Kidney (tissue), 14 donors: Measurements from ENCODE around the gene C11orf42. TPM values are rescaled to one million over a fixed set of nuclear protein-coding genes. Genes with fewer than 3 reads are reported as not detected.

Experiments
- DNase-seq, 5 donors: peaks; one replicate each; pipeline ENCODE4 v3.0.0-alpha.2; 2013 to 2020
- FAIRE-seq: peaks from 2 replicates; lab custom pipeline; 2012; peaks lifted over from hg19 to GRCh38; lab: Jason Lieb, UNC
- H3K27ac ChIP-seq, 2 donors: one replicate each; pipeline ENCODE4 v1.7.0; 2013; ENCODE audit warnings: low read depth in 2 of 2, low read length in 2 of 2, inconsistent platforms in 1 of 2
- H3K27me3 ChIP-seq: one replicate; pipeline ENCODE4 v1.7.1; 2013; ENCODE audit warnings: low read length, inconsistent platforms; ENCODE audit not compliant: control insufficient read depth, insufficient read depth
- H3K36me3 ChIP-seq, 3 donors: one replicate each; pipeline versions ENCODE4 v1.7.0 to v1.7.1; 2013; ENCODE audit warnings: low read length in 3 of 3, control low read depth in 1 of 3, inconsistent platforms in 1 of 3; ENCODE audit not compliant: insufficient read depth in 3 of 3, control insufficient read depth in 2 of 3
- H3K4me1 ChIP-seq, 3 donors: one replicate each; pipeline versions ENCODE4 v1.7.0 to v1.7.1; 2013; ENCODE audit warnings: low read length in 3 of 3, inconsistent platforms in 1 of 3, low read depth in 1 of 3; ENCODE audit not compliant: control insufficient read depth in 2 of 3, insufficient read depth in 2 of 3
- H3K4me3 ChIP-seq, 3 donors: one replicate each; pipeline versions ENCODE4 v1.7.0 to v1.8.1; 2013; ENCODE audit warnings: low read length in 3 of 3, control low read depth in 1 of 3, inconsistent platforms in 1 of 3
- H3K9ac ChIP-seq, 3 donors: one replicate each; pipeline versions ENCODE4 v1.7.0 to v1.7.1; 2013; ENCODE audit warnings: low read length in 3 of 3, control low read depth in 1 of 3, inconsistent platforms in 1 of 3
- H3K9me3 ChIP-seq, 3 donors: one replicate each; pipeline versions ENCODE4 v1.7.0 to v1.7.1; 2013; ENCODE audit warnings: low read length in 3 of 3, control low read depth in 1 of 3, inconsistent platforms in 1 of 3; ENCODE audit not compliant: control insufficient read depth in 2 of 3, insufficient read depth in 1 of 3
- CTCF ChIP-seq: IDR thresholded peaks from 3 replicates; pipeline ENCODE4 v1.5.1; 2012; ENCODE audit warnings: mild to moderate bottlenecking, moderate library complexity, borderline replicate concordance; ENCODE audit not compliant: insufficient read depth; ENCODE audit errors: extremely low read depth
- intact Hi-C: fragments of 100-400 bp; cut with DNase I; formaldehyde crosslinking; loops from one replicate; pipeline ENCODE4 v1.11.1; 2022
- polyA plus RNA-seq: library from polyadenylated mRNA; stranded (reverse); fragments of 350-450 nt; fragmentation: Illumina TruSeq; extraction: RNeasy Lipid Tissue Mini Kit (QIAGEN cat#74804); gene quantifications from one replicate; pipeline ENCODE4 v1.2.3, GENCODE V29; 2014; ENCODE audit warnings: low read depth, low replicate concordance; ENCODE audit not compliant: insufficient read depth
- total RNA-seq: library from RNA; stranded (reverse); fragmentation: NEBNext Ultra II Directional; extraction: Animal tissue kit (Norgen Biotek cat#: 25700); gene quantifications from one replicate; pipeline ENCODE4 v1.2.1, GENCODE V29; 2021
- donor health status: control.
- donor health status: control.
- donor health status: control.
- donor health status: control.
- donor health status: control.
- donor health status: DM: yes; HTN: yes; CAD: no.
- donor health status: Normal renal cell carcinoma (clear cell type).

C11orf42 gene
- total and polyA plus RNA-seq, 2 donors from 2014 or later: not detected

- Histone ChIP-seq H3K9ac (no peak overlapping the region), H3K4me3 (no peak overlapping the region), H3K36me3 (peaks cover 0 to 12% (median 5%) of the 10 kb centered on the region in 3 donors), H3K4me1 (no peaks in the 10 kb centered on the region), H3K27me3 (no peaks in the 10 kb centered on the region), H3K9me3 (no peaks in the 10 kb centered on the region), H3K27ac (no peak overlapping the region)
- no peak for TF ChIP-seq CTCF
- intact Hi-C loops: no loop called here
- FAIRE-seq: no peak
- no peak for DNase-seq
Measured at GRCh38 chr11:6201481-6201880, 3.9 kb upstream of the C11orf42 start.

- Histone ChIP-seq H3K9me3 (no peaks in the 10 kb centered on the region), H3K27ac (no peak overlapping the region), H3K4me3 (no peak overlapping the region), H3K4me1 (no peaks in the 10 kb centered on the region), H3K27me3 (no peaks in the 10 kb centered on the region), H3K36me3 (peaks cover 0 to 13% (median 5%) of the 10 kb centered on the region in 3 donors), H3K9ac (no peak overlapping the region)
- intact Hi-C loops: no loop called here
- no peak for TF ChIP-seq CTCF
- no peak for FAIRE-seq
- no peak for DNase-seq
Measured at GRCh38 chr11:6202041-6202440, 3.3 kb upstream of the C11orf42 start.

GRCh38 chr11:6203327-6203726 is 2.0 kb upstream of the C11orf42 start:
- peaks cover 0 to 13% (median 5%) of the 10 kb centered on the region in 3 donors for H3K36me3 ChIP-seq
- TF ChIP-seq CTCF: no peak
- no peak overlapping the region for H3K4me3 ChIP-seq
- no peak for DNase-seq
- no peak for FAIRE-seq
- no peaks in the 10 kb centered on the region for H3K9me3 ChIP-seq
- H3K4me1 ChIP-seq: no peaks in the 10 kb centered on the region
- intact Hi-C loops: no loop called here
- no peaks in the 10 kb centered on the region for H3K27me3 ChIP-seq
- no peak overlapping the region for H3K27ac ChIP-seq
- no peak overlapping the region for H3K9ac ChIP-seq

- no peak for TF ChIP-seq CTCF
- Histone ChIP-seq H3K4me3 (no peak overlapping the region), H3K27me3 (no peaks in the 10 kb centered on the region), H3K27ac (no peak overlapping the region), H3K36me3 (peaks cover 0 to 13% (median 5%) of the 10 kb centered on the region in 3 donors), H3K9me3 (no peaks in the 10 kb centered on the region), H3K9ac (no peak overlapping the region), H3K4me1 (no peaks in the 10 kb centered on the region)
- FAIRE-seq (no peak), DNase-seq (no peak)
- intact Hi-C loops: no loop called here
Measured at GRCh38 chr11:6204706-6205105, 651 bp upstream of the C11orf42 start.
